PC-9 (cell line): ENCODE data around the gene ACVR1. TPM values are rescaled to one million over a fixed set of nuclear protein-coding genes. Genes with fewer than 3 reads are reported as not detected.

Experiments
- BruUV-seq: library from RNA; stranded (reverse); fragments of 400-500 nt; replicated peaks from 2 replicates; lab custom pipeline; 2021; lab: Mats Ljungman, UMichigan
- CTCF ChIA-PET: fragments of 300-600 bp; sonication (Branson Sonifier 250); formaldehyde crosslinking; loops from one replicate; lab custom pipeline; 2022; ENCODE audit warnings: antibody characterized with exemption; lab: Charles Lee
- POLR2A ChIA-PET: fragments of 300-600 bp; sonication (Branson Sonifier 250); formaldehyde crosslinking; loops from one replicate; lab custom pipeline; 2022; ENCODE audit warnings: antibody characterized with exemption; ENCODE audit not compliant: unreplicated experiment; lab: Charles Lee
- DNase-seq, 2 experiments: peaks; one replicate each; pipeline versions ENCODE4 v3.0.0 to v3.0.0-alpha.2; 2015 to 2022; ENCODE audit warnings: mixed read lengths in 1 of 2
- H2AFZ ChIP-seq: fragments of 200-600 bp; sonication (generic); 2 replicates; pipeline ENCODE4 v1.8.1; 2017; ENCODE audit warnings: antibody characterized with exemption
- H3F3A ChIP-seq: fragments of 200-600 bp; sonication (generic); 2 replicates; pipeline ENCODE4 v1.8.1; 2017; ENCODE audit warnings: antibody characterized with exemption, mild to moderate bottlenecking, low read depth; ENCODE audit not compliant: insufficient read depth
- H3K27ac ChIP-seq: fragments of 200-600 bp; sonication (generic); 2 replicates; pipeline ENCODE4 v1.6.1; 2016; ENCODE audit warnings: mixed run types
- H3K27me3 ChIP-seq: fragments of 200-600 bp; sonication (generic); 2 replicates; pipeline ENCODE4 v1.6.1; 2016; ENCODE audit warnings: low read depth, mixed run types; ENCODE audit not compliant: insufficient read depth
- H3K36me3 ChIP-seq: fragments of 200-600 bp; sonication (generic); 2 replicates; pipeline ENCODE4 v1.6.1; 2016; ENCODE audit warnings: low read depth, mixed run types
- H3K4me1 ChIP-seq: fragments of 200-600 bp; sonication (generic); replicated peaks from 2 replicates; pipeline ENCODE4 v1.6.1; 2016; ENCODE audit warnings: mixed run types; ENCODE audit not compliant: insufficient read depth
- H3K4me2 ChIP-seq: fragments of 200-600 bp; sonication (generic); 2 replicates; pipeline ENCODE4 v1.6.1; 2017; ENCODE audit warnings: mixed run types
- H3K4me3 ChIP-seq: fragments of 200-600 bp; sonication (generic); 2 replicates; pipeline ENCODE4 v1.6.1; 2016; ENCODE audit warnings: mixed run types
- H3K79me2 ChIP-seq: fragments of 200-600 bp; sonication (generic); 2 replicates; pipeline ENCODE4 v1.6.1; 2017; ENCODE audit warnings: low read depth, mixed run types
- H3K9me2 ChIP-seq: fragments of 200-600 bp; sonication (generic); 2 replicates; pipeline ENCODE4 v1.8.1; 2017; ENCODE audit warnings: mild to moderate bottlenecking; ENCODE audit not compliant: insufficient read depth
- H3K9me3 ChIP-seq: fragments of 200-600 bp; sonication (generic); 2 replicates; pipeline ENCODE4 v1.8.1; 2016; ENCODE audit warnings: low read depth; ENCODE audit not compliant: insufficient read depth
- H4K20me1 ChIP-seq: fragments of 200-600 bp; sonication (generic); 2 replicates; pipeline ENCODE4 v1.8.1; 2017; ENCODE audit not compliant: insufficient read depth
- EZH2 ChIP-seq: fragments of 200-600 bp; sonication (generic); IDR thresholded peaks from 2 replicates; pipeline ENCODE4 v1.8.0; 2017; ENCODE audit warnings: antibody characterized with exemption, low read depth
- intact Hi-C: fragments of 100-400 bp; cut with micrococcal nuclease; formaldehyde crosslinking; loops from one replicate; pipeline ENCODE4 v1.10.0; 2022; ENCODE audit not compliant: unreplicated experiment
- total RNA-seq: library from RNA; stranded (reverse); gene quantifications from 2 replicates; pipeline ENCODE4 v1.2.3, GENCODE V29; 2021
- TF ChIP-seq, protein P1 (sequence below): fragments of 200-600 bp; sonication (generic); conservative IDR thresholded peaks from 2 replicates; pipeline ENCODE4 v1.6.1; 2017; ENCODE audit warnings: mixed run types, antibody characterized with exemption, mild to moderate bottlenecking, moderate library complexity

ACVR1 gene
- total RNA-seq, 1 experiment from 2014 or later, result 8.9 TPM

DNA sequence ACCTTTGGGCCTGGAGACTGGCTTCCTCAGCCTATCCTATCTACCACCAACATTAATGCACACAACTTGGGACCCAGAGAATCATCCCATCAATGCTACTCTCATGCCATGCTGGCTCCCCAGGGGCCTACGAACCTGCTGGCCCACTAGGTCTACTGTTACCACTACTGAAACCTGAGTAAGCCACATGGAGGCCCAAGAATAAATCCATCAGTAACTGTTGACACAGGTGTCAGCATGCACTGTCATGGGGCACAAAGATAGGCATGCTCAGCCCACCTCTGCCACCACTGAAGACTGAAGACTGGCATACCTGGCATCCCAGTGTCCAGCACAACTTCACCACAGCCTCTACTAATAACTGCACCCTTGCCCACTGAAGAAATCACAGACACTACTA, 176.3 kb downstream of the ACVR1 start:
- H3K9me2 ChIP-seq, result no peaks in the 10 kb centered on the region
- no TSS peak for BruUV-seq
- H3K4me1 ChIP-seq, result no peaks in the 10 kb centered on the region
- no peaks in the 10 kb centered on the region for H3K27me3 ChIP-seq
- no peaks in the 10 kb centered on the region for H4K20me1 ChIP-seq
- no peak for DNase-seq
- intact Hi-C loops, result no loop called here
- H3K9me3 ChIP-seq, result no peaks in the 10 kb centered on the region
- no peak overlapping the region for H3K4me3 ChIP-seq
- ChIA-PET POLR2A (no interaction called here), CTCF (no interaction called here)
- no peak overlapping the region for H3K4me2 ChIP-seq
- no peaks in the 10 kb centered on the region for H3K79me2 ChIP-seq
- TF ChIP-seq, protein P1, sequence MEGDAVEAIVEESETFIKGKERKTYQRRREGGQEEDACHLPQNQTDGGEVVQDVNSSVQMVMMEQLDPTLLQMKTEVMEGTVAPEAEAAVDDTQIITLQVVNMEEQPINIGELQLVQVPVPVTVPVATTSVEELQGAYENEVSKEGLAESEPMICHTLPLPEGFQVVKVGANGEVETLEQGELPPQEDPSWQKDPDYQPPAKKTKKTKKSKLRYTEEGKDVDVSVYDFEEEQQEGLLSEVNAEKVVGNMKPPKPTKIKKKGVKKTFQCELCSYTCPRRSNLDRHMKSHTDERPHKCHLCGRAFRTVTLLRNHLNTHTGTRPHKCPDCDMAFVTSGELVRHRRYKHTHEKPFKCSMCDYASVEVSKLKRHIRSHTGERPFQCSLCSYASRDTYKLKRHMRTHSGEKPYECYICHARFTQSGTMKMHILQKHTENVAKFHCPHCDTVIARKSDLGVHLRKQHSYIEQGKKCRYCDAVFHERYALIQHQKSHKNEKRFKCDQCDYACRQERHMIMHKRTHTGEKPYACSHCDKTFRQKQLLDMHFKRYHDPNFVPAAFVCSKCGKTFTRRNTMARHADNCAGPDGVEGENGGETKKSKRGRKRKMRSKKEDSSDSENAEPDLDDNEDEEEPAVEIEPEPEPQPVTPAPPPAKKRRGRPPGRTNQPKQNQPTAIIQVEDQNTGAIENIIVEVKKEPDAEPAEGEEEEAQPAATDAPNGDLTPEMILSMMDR, result no peak
- H3F3A ChIP-seq, result no peaks in the 10 kb centered on the region
- H3K27ac ChIP-seq, result no peak overlapping the region
- H2AFZ ChIP-seq, result no peak overlapping the region
- no peaks in the 10 kb centered on the region for H3K36me3 ChIP-seq

DNA sequence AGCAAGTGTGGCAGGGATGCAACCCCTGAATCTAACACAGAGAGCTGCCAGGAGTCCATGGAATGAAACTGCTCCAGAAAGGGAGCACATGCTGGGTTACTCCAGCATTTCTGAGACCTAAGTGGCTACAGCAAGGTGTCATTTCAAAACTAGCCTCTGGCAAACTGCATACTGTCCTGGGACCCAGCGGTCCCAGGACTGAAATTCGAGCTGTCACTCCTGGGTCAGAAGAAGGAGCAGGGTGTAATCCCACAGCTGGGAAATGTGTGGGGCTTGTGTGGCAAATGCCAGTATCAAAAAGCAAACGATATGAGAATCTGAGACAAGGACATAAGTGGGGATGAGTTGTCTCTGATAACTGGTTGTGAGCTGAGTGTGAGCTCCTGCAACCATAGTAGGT, 177.1 kb downstream of the ACVR1 start:
- no peaks in the 10 kb centered on the region for H3K27me3 ChIP-seq
- H3K4me3 ChIP-seq, result no peak overlapping the region
- H3K79me2 ChIP-seq, result no peaks in the 10 kb centered on the region
- no peaks in the 10 kb centered on the region for H3F3A ChIP-seq
- H3K9me3 ChIP-seq, result no peaks in the 10 kb centered on the region
- TF ChIP-seq, protein P1, result no peak
- no peak for TF ChIP-seq EZH2
- H3K9me2 ChIP-seq, result no peaks in the 10 kb centered on the region
- no peaks in the 10 kb centered on the region for H3K4me1 ChIP-seq
- no peaks in the 10 kb centered on the region for H4K20me1 ChIP-seq
- BruUV-seq, result no TSS peak
- H3K36me3 ChIP-seq, result no peaks in the 10 kb centered on the region
- no peak overlapping the region for H2AFZ ChIP-seq
- ChIA-PET POLR2A (no interaction called here), CTCF (no interaction called here)
- DNase-seq, result no peak
- no peak overlapping the region for H3K4me2 ChIP-seq
- intact Hi-C loops, result no loop called here
- no peak overlapping the region for H3K27ac ChIP-seq

DNA sequence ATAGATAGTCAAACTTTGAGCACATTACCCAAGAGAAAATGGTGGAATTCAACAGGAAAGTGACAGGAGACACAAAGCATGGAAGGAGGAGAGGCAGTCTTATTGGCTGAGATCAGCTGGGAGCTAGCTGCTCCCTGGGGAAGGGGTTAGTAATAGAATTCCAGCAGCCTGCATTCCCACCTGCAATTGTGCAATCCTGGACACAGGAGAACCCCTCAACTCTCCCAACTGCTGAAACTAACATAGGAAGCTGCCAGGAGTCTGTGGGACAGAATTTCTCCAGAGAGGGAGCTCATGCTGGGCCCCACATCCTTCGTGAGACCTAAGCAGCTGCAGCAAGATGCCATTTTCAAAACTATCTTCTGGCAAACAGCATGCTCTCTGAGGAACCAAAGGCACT, 177.7 kb downstream of the ACVR1 start:
- Histone ChIP-seq H3K4me2 (no peak overlapping the region), H3K36me3 (no peaks in the 10 kb centered on the region), H3K27ac (no peak overlapping the region), H3K4me1 (no peaks in the 10 kb centered on the region), H3K27me3 (no peaks in the 10 kb centered on the region), H3K79me2 (no peaks in the 10 kb centered on the region), H3F3A (no peaks in the 10 kb centered on the region), H3K9me2 (no peaks in the 10 kb centered on the region), H3K9me3 (no peaks in the 10 kb centered on the region), H4K20me1 (no peaks in the 10 kb centered on the region), H3K4me3 (no peak overlapping the region), H2AFZ (no peak overlapping the region)
- CTCF ChIA-PET, result no interaction called here
- TF ChIP-seq, protein P1, result no peak
- no peak for TF ChIP-seq EZH2
- BruUV-seq, result no TSS peak
- no peak for DNase-seq
- POLR2A ChIA-PET, result no interaction called here
- intact Hi-C loops, result no loop called here
